ENCODE measurements around the gene NOL12. TPM values are rescaled to one million over a fixed set of nuclear protein-coding genes. Genes with fewer than 3 reads are reported as not detected.

The NOL12 gene
- polyA plus RNA-seq, 1 donor from 2014 or later: 90.0 TPM

GRCh38 chr22:37739035-37739434, 52.9 kb downstream of the NOL12 start:
- no peak for TF ChIP-seq SMC3 (conservative IDR thresholded peaks at IDR 0.05; ENCODE audit: poor library complexity)
- no peak for TF ChIP-seq MXI1 (conservative IDR thresholded peaks at IDR 0.05; ENCODE audit: poor library complexity, severe bottlenecking)
- TF ChIP-seq, protein P1, sequence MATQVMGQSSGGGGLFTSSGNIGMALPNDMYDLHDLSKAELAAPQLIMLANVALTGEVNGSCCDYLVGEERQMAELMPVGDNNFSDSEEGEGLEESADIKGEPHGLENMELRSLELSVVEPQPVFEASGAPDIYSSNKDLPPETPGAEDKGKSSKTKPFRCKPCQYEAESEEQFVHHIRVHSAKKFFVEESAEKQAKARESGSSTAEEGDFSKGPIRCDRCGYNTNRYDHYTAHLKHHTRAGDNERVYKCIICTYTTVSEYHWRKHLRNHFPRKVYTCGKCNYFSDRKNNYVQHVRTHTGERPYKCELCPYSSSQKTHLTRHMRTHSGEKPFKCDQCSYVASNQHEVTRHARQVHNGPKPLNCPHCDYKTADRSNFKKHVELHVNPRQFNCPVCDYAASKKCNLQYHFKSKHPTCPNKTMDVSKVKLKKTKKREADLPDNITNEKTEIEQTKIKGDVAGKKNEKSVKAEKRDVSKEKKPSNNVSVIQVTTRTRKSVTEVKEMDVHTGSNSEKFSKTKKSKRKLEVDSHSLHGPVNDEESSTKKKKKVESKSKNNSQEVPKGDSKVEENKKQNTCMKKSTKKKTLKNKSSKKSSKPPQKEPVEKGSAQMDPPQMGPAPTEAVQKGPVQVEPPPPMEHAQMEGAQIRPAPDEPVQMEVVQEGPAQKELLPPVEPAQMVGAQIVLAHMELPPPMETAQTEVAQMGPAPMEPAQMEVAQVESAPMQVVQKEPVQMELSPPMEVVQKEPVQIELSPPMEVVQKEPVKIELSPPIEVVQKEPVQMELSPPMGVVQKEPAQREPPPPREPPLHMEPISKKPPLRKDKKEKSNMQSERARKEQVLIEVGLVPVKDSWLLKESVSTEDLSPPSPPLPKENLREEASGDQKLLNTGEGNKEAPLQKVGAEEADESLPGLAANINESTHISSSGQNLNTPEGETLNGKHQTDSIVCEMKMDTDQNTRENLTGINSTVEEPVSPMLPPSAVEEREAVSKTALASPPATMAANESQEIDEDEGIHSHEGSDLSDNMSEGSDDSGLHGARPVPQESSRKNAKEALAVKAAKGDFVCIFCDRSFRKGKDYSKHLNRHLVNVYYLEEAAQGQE (IDR thresholded peaks at IDR 0.05; ENCODE audit: borderline replicate concordance): no peak
- no peak for TF ChIP-seq EP300 (conservative IDR thresholded peaks at IDR 0.05; ENCODE audit: poor library complexity, severe bottlenecking)
- Histone ChIP-seq H3K27ac (ENCODE audit: low read length) (no peak overlapping the region), H3K27me3 (ENCODE audit: insufficient read depth, low read depth, low read length) (no peaks in the 10 kb centered on the region), H3K4me2 (ENCODE audit: low read length) (no peak overlapping the region), H3K36me3 (ENCODE audit: insufficient read depth, low read length) (peaks cover 7% of the 10 kb centered on the region), H3F3A (ENCODE audit: insufficient read depth, low read length, poor library complexity, severe bottlenecking) (no peaks in the 10 kb centered on the region), H3K4me3 (ENCODE audit: low read length) (no peak overlapping the region), H3K9ac (ENCODE audit: low read length) (no peak overlapping the region), H4K20me1 (ENCODE audit: insufficient read depth) (no peaks in the 10 kb centered on the region), H3K9me2 (ENCODE audit: insufficient read depth, low read length) (no peaks in the 10 kb centered on the region), H3K79me2 (replicated peaks; ENCODE audit: insufficient read depth, low read length) (no peaks in the 10 kb centered on the region), H3K9me3 (ENCODE audit: low read length) (no peaks in the 10 kb centered on the region), H2AFZ (ENCODE audit: low read depth, low read length) (no peak overlapping the region)

GRCh38 chr22:37739611-37740049, 53.5 kb downstream of the NOL12 start:
- Histone ChIP-seq H3K27ac (ENCODE audit: low read length) (no peak overlapping the region), H3K9ac (ENCODE audit: low read length) (no peak overlapping the region), H2AFZ (ENCODE audit: low read depth, low read length) (no peak overlapping the region), H3K79me2 (replicated peaks; ENCODE audit: insufficient read depth, low read length) (no peaks in the 10 kb centered on the region), H3K9me2 (ENCODE audit: insufficient read depth, low read length) (no peaks in the 10 kb centered on the region), H3K9me3 (ENCODE audit: low read length) (no peaks in the 10 kb centered on the region), H3K4me3 (ENCODE audit: low read length) (no peak overlapping the region), H4K20me1 (ENCODE audit: insufficient read depth) (no peaks in the 10 kb centered on the region), H3K36me3 (ENCODE audit: insufficient read depth, low read length) (peaks cover 7% of the 10 kb centered on the region), H3K27me3 (ENCODE audit: insufficient read depth, low read depth, low read length) (no peaks in the 10 kb centered on the region), H3K4me2 (ENCODE audit: low read length) (no peak overlapping the region), H3F3A (ENCODE audit: insufficient read depth, low read length, poor library complexity, severe bottlenecking) (no peaks in the 10 kb centered on the region)
- no peak for TF ChIP-seq RAD21 (conservative IDR thresholded peaks at IDR 0.05)

DNA sequence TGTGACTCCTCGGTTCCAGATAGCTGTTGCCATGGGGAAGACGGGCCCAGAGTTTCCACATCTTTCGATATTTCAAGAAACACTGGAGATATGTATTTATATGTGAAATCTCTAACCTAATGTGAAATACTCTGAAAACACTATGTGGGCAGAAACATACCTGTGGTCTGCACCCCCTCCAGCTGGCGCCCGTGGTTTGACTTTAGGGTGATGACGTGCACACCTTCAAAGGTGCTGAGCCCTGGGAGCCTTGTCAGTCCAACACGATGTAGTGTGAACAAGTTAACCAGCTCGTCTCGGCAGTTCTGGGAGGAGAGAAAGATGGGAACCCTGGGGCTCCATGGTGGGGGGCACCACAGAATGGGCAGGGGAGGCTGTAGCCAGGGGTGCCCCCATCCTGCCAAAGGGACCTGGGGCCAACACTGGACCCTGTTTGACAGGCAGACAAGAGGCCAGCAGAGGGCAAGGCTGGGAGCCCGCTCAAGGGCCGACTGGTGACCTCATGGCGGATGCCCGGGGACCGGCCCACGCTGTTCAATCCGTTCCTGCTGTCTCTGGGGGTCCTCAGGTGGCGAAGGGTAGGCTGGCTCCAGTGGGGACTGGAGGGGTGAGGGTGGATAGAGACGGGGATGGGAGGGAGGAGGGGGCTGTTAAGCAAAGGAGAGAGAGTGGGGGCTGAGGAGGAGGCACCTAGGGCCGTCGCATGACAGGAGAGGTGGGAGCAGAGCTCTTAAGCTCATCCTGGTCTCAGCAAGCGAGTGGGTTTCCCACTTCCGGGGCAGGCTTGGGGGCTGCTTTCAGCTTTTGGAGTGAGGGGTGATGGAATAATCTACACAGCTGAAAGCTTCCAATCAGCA, 54.5 kb downstream of the NOL12 start:
- no peaks in the 10 kb centered on the region for H3K79me2 ChIP-seq (replicated peaks; ENCODE audit: insufficient read depth, low read length)
- TF ChIP-seq TAF1 (IDR thresholded peaks at IDR 0.05; ENCODE audit: low read depth): no peak
- no peak for TF ChIP-seq RAD21 (conservative IDR thresholded peaks at IDR 0.05)
- no peak for TF ChIP-seq EP300 (conservative IDR thresholded peaks at IDR 0.05; ENCODE audit: poor library complexity, severe bottlenecking)
- no peak for TF ChIP-seq MXI1 (conservative IDR thresholded peaks at IDR 0.05; ENCODE audit: poor library complexity, severe bottlenecking)
- TF ChIP-seq EZH2 (IDR thresholded peaks at IDR 0.05; ENCODE audit: borderline replicate concordance, insufficient read depth, low read length, poor library complexity, severe bottlenecking): no peak
- no peak for TF ChIP-seq CTCF (IDR thresholded peaks at IDR 0.05; ENCODE audit: poor library complexity, severe bottlenecking)
- no peak for TF ChIP-seq SMC3 (conservative IDR thresholded peaks at IDR 0.05; ENCODE audit: poor library complexity)
- TF ChIP-seq POLR2AphosphoS5 (IDR thresholded peaks at IDR 0.05): no peak
- TF ChIP-seq, protein P1 (IDR thresholded peaks at IDR 0.05; ENCODE audit: borderline replicate concordance): no peak
- H4K20me1 ChIP-seq (ENCODE audit: insufficient read depth): no peaks in the 10 kb centered on the region
- no peak overlapping the region for H3K4me2 ChIP-seq (ENCODE audit: low read length)
- H3F3A ChIP-seq (ENCODE audit: insufficient read depth, low read length, poor library complexity, severe bottlenecking): no peaks in the 10 kb centered on the region
- no peaks in the 10 kb centered on the region for H3K27me3 ChIP-seq (ENCODE audit: insufficient read depth, low read depth, low read length)
- no peak overlapping the region for H3K4me3 ChIP-seq (ENCODE audit: low read length)
- H3K9me2 ChIP-seq (ENCODE audit: insufficient read depth, low read length): no peaks in the 10 kb centered on the region
- no peak overlapping the region for H3K27ac ChIP-seq (ENCODE audit: low read length)
- H2AFZ ChIP-seq (ENCODE audit: low read depth, low read length): no peak overlapping the region
- H3K36me3 ChIP-seq (ENCODE audit: insufficient read depth, low read length): peaks cover 7% of the 10 kb centered on the region
- no peak overlapping the region for H3K9ac ChIP-seq (ENCODE audit: low read length)
- H3K9me3 ChIP-seq (ENCODE audit: low read length): no peaks in the 10 kb centered on the region
